ENCODE data around the gene TTC1.
"Not testable (repeated sequence)": the region's sequence is repeated elsewhere in the genome, so short reads cannot be mapped to it uniquely, and the experiment has no call there.

TTC1 gene

GRCh38 chr5:160008877-160009590 lies at the start of gene TTC1:
TSS of gene TTC1 (plus strand) at chr5:160009139. CDS start at chr5:160010529, 1,390 bp downstream.
- peak; percentile 97 for DNase-seq

- no peak for DNase-seq
Measured at GRCh38 chr5:159961176-159962160, 47.5 kb upstream of the TTC1 start.

GRCh38 chr5:159962214-159962613 lies 46.7 kb upstream of the TTC1 start:
- DNase-seq, result no peak

- no peak for DNase-seq
Measured at GRCh38 chr5:159963935-159964334, 45.0 kb upstream of the TTC1 start.

GRCh38 chr5:159965031-159965837 lies 43.7 kb upstream of the TTC1 start:
- DNase-seq, result no peak

GRCh38 chr5:159965838-159966128 lies 43.2 kb upstream of the TTC1 start:
- not testable (repeated sequence) for DNase-seq

GRCh38 chr5:159969966-159970365 lies 39.0 kb upstream of the TTC1 start:
- no peak for DNase-seq

GRCh38 chr5:159971038-159971437 lies 37.9 kb upstream of the TTC1 start:
- DNase-seq, result no peak

GRCh38 chr5:159971514-159971913 lies 37.4 kb upstream of the TTC1 start:
- DNase-seq, result no peak

- DNase-seq, result no peak
Measured at GRCh38 chr5:159971931-159972461, 36.9 kb upstream of the TTC1 start.

- DNase-seq, result no peak
Measured at GRCh38 chr5:159972538-159973362, 36.2 kb upstream of the TTC1 start.

GRCh38 chr5:159975462-159976019 lies 33.4 kb upstream of the TTC1 start:
- no peak for DNase-seq

- no peak for DNase-seq
Measured at GRCh38 chr5:159976921-159977320, 32.0 kb upstream of the TTC1 start.

GRCh38 chr5:159978358-159978757 lies 30.6 kb upstream of the TTC1 start:
- DNase-seq, result no peak

- DNase-seq, result no peak
Measured at GRCh38 chr5:159982421-159983173, 26.3 kb upstream of the TTC1 start.

GRCh38 chr5:159987031-159987674 lies 21.8 kb upstream of the TTC1 start:
- no peak for DNase-seq

GRCh38 chr5:159990506-159990905 lies 18.4 kb upstream of the TTC1 start:
- no peak for DNase-seq

GRCh38 chr5:159992566-159992965 lies 16.4 kb upstream of the TTC1 start:
- DNase-seq, result no peak

- DNase-seq, result no peak
Measured at GRCh38 chr5:159993194-159993593, 15.7 kb upstream of the TTC1 start.

- DNase-seq, result no peak
Measured at GRCh38 chr5:159995907-159996306, 13.0 kb upstream of the TTC1 start.

Data from NCI-H446 treated with DMSO at 0.1 percent for 48 hours (cell line).